B cell (primary cell): ENCODE measurements around the gene GTF2A1. TPM values are rescaled to one million over a fixed set of nuclear protein-coding genes. Genes with fewer than 3 reads are reported as not detected.

Experiments used
- ATAC-seq: fragments of 200-7000 bp; cut with Tn5 transposase; one replicate; pipeline ENCODE4 v1.10.0; 2021; ENCODE audit warnings: low read depth, mild to moderate bottlenecking, moderate number of reproducible peaks, moderate library complexity
- CTCF ChIA-PET: fragments of 350-600 bp; sonication (Branson Sonifier 250); formaldehyde crosslinking; loops from one replicate; lab custom pipeline; 2021; ENCODE audit warnings: antibody characterized with exemption, inconsistent platforms; lab: Charles Lee
- POLR2A ChIA-PET: fragments of 350-600 bp; sonication (Branson Sonifier 250); formaldehyde crosslinking; loops from one replicate; lab custom pipeline; 2021; ENCODE audit warnings: antibody characterized with exemption; lab: Charles Lee
- DNase-seq: peaks from one replicate; pipeline ENCODE4 v3.0.0; 2013
- H2AFZ ChIP-seq: 2 replicates; pipeline ENCODE4 v1.6.1; 2012; ENCODE audit warnings: mild to moderate bottlenecking, low read depth, low read length; ENCODE audit not compliant: insufficient read depth, poor library complexity, severe bottlenecking
- H3K27ac ChIP-seq, 2 donors: 1 replicate in 1 of 2; 2 replicates in 1 of 2; pipeline ENCODE4 v1.5.1; 2012 to 2013; ENCODE audit warnings: low read length in 2 of 2, mild to moderate bottlenecking in 2 of 2, moderate library complexity in 1 of 2
- H3K27me3 ChIP-seq, 4 experiments: fragments of 200-600 bp in 1 of 4; sonication (generic) in 1 of 4; replicated peaks in 1 of 4; 1 replicate in 2 of 4; 2 replicates in 2 of 4; pipeline versions ENCODE4 v1.6.1 to v1.7.0; 2013 to 2016; ENCODE audit warnings: low read length in 3 of 4, mild to moderate bottlenecking in 2 of 4, mixed read lengths in 1 of 4, moderate library complexity in 1 of 4; ENCODE audit not compliant: insufficient read depth in 4 of 4, control insufficient read depth in 3 of 4; ENCODE audit errors: control extremely low read depth in 1 of 4
- H3K36me3 ChIP-seq, 2 experiments: replicated peaks in 1 of 2; 1 replicate in 1 of 2; 2 replicates in 1 of 2; pipeline versions ENCODE4 v1.6.1 to v1.7.1; 2013; ENCODE audit warnings: low read length in 1 of 2; ENCODE audit not compliant: insufficient read depth in 2 of 2, control insufficient read depth in 1 of 2; ENCODE audit errors: control extremely low read depth in 1 of 2, extremely low read depth in 1 of 2
- H3K4me1 ChIP-seq, 2 donors: fragments of 200-600 bp in 1 of 2; sonication (generic) in 1 of 2; 1 replicate in 1 of 2; 2 replicates in 1 of 2; pipeline versions ENCODE4 v1.5.1 to v1.6.1; 2013 to 2017; ENCODE audit warnings: low read length in 2 of 2; ENCODE audit not compliant: control insufficient read depth in 2 of 2, insufficient read depth in 2 of 2
- H3K4me2 ChIP-seq: replicated peaks from 2 replicates; pipeline ENCODE3; 2012; ENCODE audit warnings: mild to moderate bottlenecking, low read depth, low read length; ENCODE audit not compliant: poor library complexity, severe bottlenecking
- H3K4me3 ChIP-seq, 5 experiments: fragments of 200-600 bp in 1 of 5; sonication (generic) in 1 of 5; 1 replicate in 3 of 5; 2 replicates in 2 of 5; pipeline versions ENCODE4 v1.5.1 to v1.7.0; 2011 to 2016; ENCODE audit warnings: low read length in 4 of 5, mild to moderate bottlenecking in 4 of 5, low read depth in 2 of 5, control low read depth in 1 of 5, moderate library complexity in 1 of 5; ENCODE audit not compliant: insufficient read depth in 1 of 5; ENCODE audit errors: control extremely low read depth in 1 of 5, extremely low read depth in 1 of 5
- H3K79me2 ChIP-seq: fragments of 200-600 bp; sonication (generic); one replicate; pipeline ENCODE4 v1.6.0; 2016; ENCODE audit warnings: low read length; ENCODE audit not compliant: control insufficient read depth, insufficient read depth
- H3K9ac ChIP-seq: fragments of 200-600 bp; sonication (generic); 2 replicates; pipeline ENCODE4 v1.6.1; 2017; ENCODE audit warnings: mild to moderate bottlenecking, low read length, moderate library complexity
- H3K9me3 ChIP-seq, 3 donors: one replicate each; pipeline versions ENCODE4 v1.6.1 to v1.7.1; 2013; ENCODE audit warnings: low read length in 2 of 3; ENCODE audit not compliant: control insufficient read depth in 2 of 3, insufficient read depth in 1 of 3; ENCODE audit errors: control extremely low read depth in 1 of 3
- H4K20me1 ChIP-seq: 2 replicates; pipeline ENCODE4 v1.6.0; 2012; ENCODE audit warnings: mild to moderate bottlenecking, low read length; ENCODE audit not compliant: insufficient read depth, control insufficient read depth, poor library complexity, severe bottlenecking
- H3K27ac Mint-ChIP-seq: one replicate; pipeline ENCODE4 v1.8.0; 2021; ENCODE audit warnings: mixed read lengths
- H3K27me3 Mint-ChIP-seq: one replicate; pipeline ENCODE4 v1.8.0; 2021; ENCODE audit warnings: mixed read lengths
- H3K4me1 Mint-ChIP-seq: one replicate; pipeline ENCODE4 v1.8.0; 2021; ENCODE audit warnings: mixed read lengths
- H3K4me3 Mint-ChIP-seq: one replicate; pipeline ENCODE4 v1.8.0; 2021; ENCODE audit warnings: mixed read lengths
- H3K9me3 Mint-ChIP-seq: one replicate; pipeline ENCODE4 v1.8.0; 2022; ENCODE audit warnings: mixed read lengths; ENCODE audit not compliant: insufficient read depth
- CTCF ChIP-seq: fragments of 200-600 bp; IDR thresholded peaks from one replicate; pipeline ENCODE4 v1.8.0; 2022; ENCODE audit warnings: antibody characterized with exemption, mild to moderate bottlenecking
- EZH2 ChIP-seq: IDR thresholded peaks from 2 replicates; pipeline ENCODE4 v1.6.1; 2012; ENCODE audit warnings: borderline replicate concordance, low read depth, mild to moderate bottlenecking, moderate library complexity, low read length; ENCODE audit not compliant: insufficient read depth, poor library complexity, severe bottlenecking
- WGBS: methylation state at CpG from one replicate; pipeline ENCODE4 v1.1.5; 2013; ENCODE audit warnings: missing lambda C conversion rate; ENCODE audit not compliant: insufficient coverage; 5-methylcytosine and 5-hydroxymethylcytosine counted together
- intact Hi-C: fragments of 100-400 bp; cut with micrococcal nuclease; formaldehyde crosslinking; loops from one replicate; pipeline ENCODE4 v1.10.0; 2022
- polyA plus RNA-seq: library from polyadenylated mRNA; depleted of rRNA; stranded (reverse); fragments of >200 nt; gene quantifications from 2 replicates; pipeline ENCODE4 v1.2.3, GENCODE V29; 2012
- total RNA-seq, 2 donors: library from RNA; stranded (reverse); fragments of 120-200 nt in 1 of 2; gene quantifications; 1 replicate in 1 of 2; 2 replicates in 1 of 2; pipeline versions ENCODE4 v1.2.3 to v1.2.4, GENCODE V29; 2013 to 2022

The GTF2A1 gene
- total and polyA plus RNA-seq, 2 donors (not counting 1 experiment from before 2014, with no cell fraction given) = 7.1 to 45.1 TPM

- CTCF ChIA-PET = interaction anchor here (0.8 to 4.9 kb wide), 12 partner anchors 9 to 213 kb away, joined by 3 to 43 read pairs (median 5); no protein-coding TSS in a partner anchor
- Mint-ChIP-seq H3K4me3 (peak overlapping the region; percentile 94), H3K27ac (peak overlapping the region; percentile 97), H3K4me1 (peaks cover 46% of the 10 kb centered on the region), H3K27me3 (no peaks in the 10 kb centered on the region), H3K9me3 (no peaks in the 10 kb centered on the region)
- no peak for ATAC-seq
- H3K4me2 ChIP-seq = peak overlapping the region; percentile 85
- TF ChIP-seq EZH2 (no peak), CTCF (peak; percentile 35)
- POLR2A ChIA-PET = interaction anchor here (0.9 to 1.3 kb wide), 2 partner anchors 51 to 363 kb away, joined by 3 to 7 read pairs; partner anchors contain the start of gene SEL1L
- H3K4me1 ChIP-seq = peaks cover 16 to 21% of the 10 kb centered on the region in 2 donors
- DNase-seq = no peak
- H3K27ac ChIP-seq = peak overlapping the region in 1 of 2 donors; percentile 71
- no peaks in the 10 kb centered on the region for H3K79me2 ChIP-seq
- no peaks in the 10 kb centered on the region for H3K9me3 ChIP-seq
- no peaks in the 10 kb centered on the region for H3K36me3 ChIP-seq
- intact Hi-C loops = loop anchor here (1.0 to 2.0 kb wide), 4 partner anchors 48 to 217 kb away; no protein-coding TSS in a partner anchor
- no peaks in the 10 kb centered on the region for H3K27me3 ChIP-seq
- H3K9ac ChIP-seq = peak overlapping the region; percentile 67
- WGBS = 30% methylated on average over 3 of the region's 3 CpGs
- peak overlapping the region; percentile 95 for H2AFZ ChIP-seq
- H3K4me3 ChIP-seq = peak overlapping the region in 1 of 5 experiments; percentile 69
- no peaks in the 10 kb centered on the region for H4K20me1 ChIP-seq
These were observed 49.9 kb downstream of the GTF2A1 start for GRCh38 chr14:81170829-81171195.
